ENCODE data around the gene LCT. TPM values are rescaled to one million over a fixed set of nuclear protein-coding genes. Genes with fewer than 3 reads are reported as not detected.

The LCT gene
- total and polyA plus RNA-seq, 2 of the 13 experiments (the other 11 are each of a cell fraction or from before 2014, with no cell fraction given) = not detected

DNA sequence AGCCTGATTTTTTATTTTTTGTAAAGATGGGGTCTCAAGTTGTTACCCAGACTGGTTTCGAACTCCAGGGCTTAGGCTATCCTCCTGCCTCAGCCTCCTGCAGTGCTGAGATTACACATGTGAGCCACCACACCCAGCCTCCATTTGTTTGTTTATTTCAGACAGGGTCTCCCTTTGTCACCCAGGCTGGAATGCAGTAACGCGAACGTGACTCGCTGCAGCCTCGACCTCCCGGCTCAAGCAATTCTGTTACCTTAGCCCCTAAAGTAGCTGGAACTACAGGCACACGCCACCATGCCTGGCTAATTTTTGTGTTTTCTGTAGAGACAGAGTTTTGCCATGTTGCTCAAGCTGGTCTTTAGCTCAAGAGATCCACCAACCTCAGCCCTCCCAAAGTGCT, 68.1 kb downstream of the LCT start:
- no peak overlapping the region for H3K4me3 ChIP-seq (replicated peaks in 1 of 3; ENCODE audit: insufficient read depth in 1 of 3, low read depth in 2 of 3, low read length in 3 of 3)
- no peak for TF ChIP-seq TBL1XR1 (IDR thresholded peaks at IDR 0.05; ENCODE audit: borderline replicate concordance, low read length, partially characterized antibody)
- TF ChIP-seq REPIN1 (CRISPR knock-in tag; IDR thresholded peaks at IDR 0.05; ENCODE audit: borderline replicate concordance, low read depth) = no peak
- TF ChIP-seq NFE2 (CRISPR knock-in tag; IDR thresholded peaks at IDR 0.05) = no peak
- no peak for TF ChIP-seq ZNF501 (CRISPR knock-in tag; IDR thresholded peaks at IDR 0.05)
- TF ChIP-seq CEBPB (IDR thresholded peaks at IDR 0.05; ENCODE audit: borderline replicate concordance, low read depth, low read length) = no peak
- TF ChIP-seq TSC22D2 (CRISPR knock-in tag; IDR thresholded peaks at IDR 0.05; ENCODE audit: borderline replicate concordance) = no peak
- TF ChIP-seq, protein P1, sequence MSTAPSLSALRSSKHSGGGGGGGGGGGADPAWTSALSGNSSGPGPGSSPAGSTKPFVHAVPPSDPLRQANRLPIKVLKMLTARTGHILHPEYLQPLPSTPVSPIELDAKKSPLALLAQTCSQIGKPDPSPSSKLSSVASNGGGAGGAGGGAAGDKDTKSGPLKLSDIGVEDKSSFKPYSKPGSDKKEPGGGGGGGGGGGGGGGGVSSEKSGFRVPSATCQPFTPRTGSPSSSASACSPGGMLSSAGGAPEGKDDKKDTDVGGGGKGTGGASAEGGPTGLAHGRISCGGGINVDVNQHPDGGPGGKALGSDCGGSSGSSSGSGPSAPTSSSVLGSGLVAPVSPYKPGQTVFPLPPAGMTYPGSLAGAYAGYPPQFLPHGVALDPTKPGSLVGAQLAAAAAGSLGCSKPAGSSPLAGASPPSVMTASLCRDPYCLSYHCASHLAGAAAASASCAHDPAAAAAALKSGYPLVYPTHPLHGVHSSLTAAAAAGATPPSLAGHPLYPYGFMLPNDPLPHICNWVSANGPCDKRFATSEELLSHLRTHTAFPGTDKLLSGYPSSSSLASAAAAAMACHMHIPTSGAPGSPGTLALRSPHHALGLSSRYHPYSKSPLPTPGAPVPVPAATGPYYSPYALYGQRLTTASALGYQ (CRISPR knock-in tag; IDR thresholded peaks at IDR 0.05) = no peak
- TF ChIP-seq ZFP37 (CRISPR knock-in tag; IDR thresholded peaks at IDR 0.05; ENCODE audit: borderline replicate concordance) = no peak
- TF ChIP-seq NR1H2 (CRISPR knock-in tag; IDR thresholded peaks at IDR 0.05; ENCODE audit: borderline replicate concordance, low read depth) = no peak
- TF ChIP-seq ZNF124 (CRISPR knock-in tag; IDR thresholded peaks at IDR 0.05) = no peak
- TF ChIP-seq MTF2 (CRISPR knock-in tag; IDR thresholded peaks at IDR 0.05; ENCODE audit: borderline replicate concordance) = no peak
- TF ChIP-seq CHCHD3 (CRISPR knock-in tag; IDR thresholded peaks at IDR 0.05) = no peak
- no peak for TF ChIP-seq ZNF263 (CRISPR knock-in tag; IDR thresholded peaks at IDR 0.05)
- TF ChIP-seq GATAD1 (CRISPR knock-in tag; IDR thresholded peaks at IDR 0.05) = no peak
- TF ChIP-seq, protein P2, sequence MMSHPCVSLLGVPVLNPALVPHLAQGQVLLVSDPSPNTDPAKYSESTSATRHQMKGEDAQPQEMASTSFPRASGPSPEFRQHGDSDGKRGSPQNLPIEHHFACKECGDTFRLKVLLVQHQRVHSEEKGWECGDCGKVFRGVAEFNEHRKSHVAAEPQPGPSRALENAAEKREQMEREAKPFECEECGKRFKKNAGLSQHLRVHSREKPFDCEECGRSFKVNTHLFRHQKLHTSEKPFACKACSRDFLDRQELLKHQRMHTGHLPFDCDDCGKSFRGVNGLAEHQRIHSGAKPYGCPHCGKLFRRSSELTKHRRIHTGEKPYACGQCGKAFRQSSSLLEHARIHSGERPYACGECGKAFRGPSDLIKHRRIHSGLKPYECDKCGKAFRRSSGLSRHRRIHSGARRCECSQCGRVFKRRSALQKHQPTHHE (CRISPR knock-in tag; IDR thresholded peaks at IDR 0.05; ENCODE audit: borderline replicate concordance) = no peak
- TF ChIP-seq ZNF557 (CRISPR knock-in tag; IDR thresholded peaks at IDR 0.05) = no peak
- TF ChIP-seq NCOA2 (CRISPR knock-in tag; IDR thresholded peaks at IDR 0.05) = no peak
- TF ChIP-seq NFYC (CRISPR knock-in tag; IDR thresholded peaks at IDR 0.05) = no peak
- H3K79me2 ChIP-seq (ENCODE audit: insufficient read depth, low read length) = no peaks in the 10 kb centered on the region
- POLR2A ChIA-PET = no interaction called here
- no peaks in the 10 kb centered on the region for H3K9me3 ChIP-seq (ENCODE audit: low read length)
- DNase-seq (ENCODE audit: low spot score) = no peak
- CTCF ChIA-PET (ENCODE audit: low intra/inter-chr PET ratio, low total read pairs) = no interaction called here
- ATAC-seq = no peak
- no peak overlapping the region for H3K27ac ChIP-seq (ENCODE audit: extremely low read length, insufficient read depth, low read length)
- in situ Hi-C loops (cut with HindIII; ENCODE audit: extremely low pct_ligation_motif_present, low pct_unique_long_range_greater_than_20kb) (no loop called here), intact Hi-C loops (cut with micrococcal nuclease; ENCODE audit: unreplicated experiment) (no loop called here)
- H3K36me3 ChIP-seq (replicated peaks in 1 of 2; ENCODE audit: control insufficient read depth in 1 of 2, insufficient read depth in 2 of 2, low read length in 2 of 2) = peaks cover 33 to 85% of the 10 kb centered on the region in 2 experiments
- BruUV-seq (replicated peaks) = no TSS peak
- no peak overlapping the region for H3K9ac ChIP-seq (ENCODE audit: insufficient read depth, low read depth, low read length)
- no peaks in the 10 kb centered on the region for H4K20me1 ChIP-seq (ENCODE audit: insufficient read depth, low read length)
- no peak overlapping the region for H3K4me2 ChIP-seq (ENCODE audit: low read depth, low read length)
- FAIRE-seq = no peak
- no peaks in the 10 kb centered on the region for H3K4me1 ChIP-seq (ENCODE audit: insufficient read depth, low read length)
- H3K27me3 ChIP-seq (ENCODE audit: control insufficient read depth in 1 of 2, insufficient read depth in 2 of 2, low read length in 2 of 2) = no peaks in the 10 kb centered on the region
- WGBS (ENCODE audit: low lambda C conversion rate) = 97% methylated on average over 8 of the region's 8 CpGs
- no peak overlapping the region for H2AFZ ChIP-seq (ENCODE audit: low read length)

All from HepG2 (cell line).